T-helper 2 cell treated with Interferon-gamma antibody and Interleukin-4, amounts not matched to agents 100 ng/mL and 5 ng/mL, for 36 hours (primary cell): Measurements from ENCODE around the gene BOLA2B. TPM values are rescaled to one million over a fixed set of nuclear protein-coding genes. Genes with fewer than 3 reads are reported as not detected.

Source experiments
- intact Hi-C: fragments of 100-400 bp; cut with micrococcal nuclease; formaldehyde crosslinking; loops from one replicate; pipeline ENCODE4 v1.15.1; 2023
- total RNA-seq: library from RNA; stranded (reverse); gene quantifications from 2 replicates; pipeline ENCODE4 v1.2.3, GENCODE V29; 2022

BOLA2B gene
- total RNA-seq, 1 donor from 2014 or later, result 178 TPM

DNA sequence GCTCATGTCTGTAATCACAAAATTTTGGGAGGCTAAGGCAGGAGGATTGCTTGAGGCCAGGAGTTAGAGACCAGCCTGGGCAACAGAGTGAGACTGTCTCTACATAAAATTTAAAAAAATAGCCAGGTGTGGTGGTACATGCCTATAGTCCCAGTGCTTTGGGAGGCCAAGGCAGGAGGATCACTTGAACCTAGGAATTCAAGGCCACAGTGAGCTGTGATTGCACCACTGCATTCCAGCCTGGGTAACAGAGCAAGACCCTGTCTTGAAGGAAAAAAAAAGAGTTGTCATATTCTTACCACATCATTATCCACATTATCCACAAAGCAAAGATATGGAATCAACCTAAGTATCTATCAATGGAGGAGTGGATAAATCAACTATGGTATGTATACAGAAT, 49.4 kb downstream of the BOLA2B start:
- intact Hi-C loops, result no loop called here

DNA sequence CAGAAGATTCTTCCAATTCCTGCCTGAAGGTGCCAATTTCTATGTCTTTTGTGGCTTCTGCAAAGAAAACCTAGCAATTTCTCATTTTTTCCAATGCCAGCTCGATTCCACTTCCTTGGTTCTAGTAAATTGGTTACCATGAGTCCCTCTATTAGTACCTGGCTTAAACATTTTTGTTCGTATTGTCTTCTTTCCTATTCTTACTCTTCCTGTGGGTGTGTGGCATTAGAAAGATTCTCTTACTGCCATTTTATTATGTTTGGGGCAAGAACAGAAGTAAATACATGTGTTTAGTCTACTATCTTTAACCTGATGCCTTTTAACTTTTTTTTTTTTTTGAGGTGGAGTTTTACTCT, 50.1 kb downstream of the BOLA2B start:
- intact Hi-C loops, result no loop called here

Other genes with a start within 250 kb of the BOLA2B start
- 55.9 and 56.1 TPM in 2 replicates for gene TMEM219, start 231.6 kb downstream of the BOLA2B start, total RNA-seq
- 44.2 and 45.3 TPM in 2 replicates for gene TAOK2, start 219.8 kb downstream of the BOLA2B start, total RNA-seq
- gene HIRIP3, start 198.0 kb downstream of the BOLA2B start, total RNA-seq, result 43.0 and 48.2 TPM in 2 replicates
- 103 and 106 TPM in 2 replicates for gene INO80E, start 197.4 kb downstream of the BOLA2B start, total RNA-seq
- gene DOC2A, start 182.6 kb downstream of the BOLA2B start, total RNA-seq, result 0.25 TPM in 1 of 2 replicates, not detected in the other
- gene C16orf92, start 170.5 kb downstream of the BOLA2B start, total RNA-seq, result not detected in 2 replicates
- 2.7 and 3.6 TPM in 2 replicates for gene TLCD3B, start 162.4 kb downstream of the BOLA2B start, total RNA-seq
- gene ALDOA, start 127.9 kb downstream of the BOLA2B start, total RNA-seq, result 1,452 and 1,473 TPM in 2 replicates
- gene PPP4C, start 117.7 kb downstream of the BOLA2B start, total RNA-seq, result 140 and 145 TPM in 2 replicates
- gene TBX6, start 101.7 kb downstream of the BOLA2B start, total RNA-seq, result 0.89 and 1.0 TPM in 2 replicates
- 30.6 and 32.8 TPM in 2 replicates for gene YPEL3, start 97.5 kb downstream of the BOLA2B start, total RNA-seq
- 7.7 and 8.7 TPM in 2 replicates for gene GDPD3, start 80.1 kb downstream of the BOLA2B start, total RNA-seq
- gene MAPK3, start 70.4 kb downstream of the BOLA2B start, total RNA-seq, result 52.8 and 61.6 TPM in 2 replicates
- 1,841 and 1,902 TPM in 2 replicates for gene CORO1A, start 10.1 kb downstream of the BOLA2B start, total RNA-seq
- gene SLX1A, start 209 bp upstream of the BOLA2B start, total RNA-seq, result 65.6 and 102 TPM in 2 replicates
- 29.5 and 37.5 TPM in 2 replicates for gene SULT1A3, start 5.6 kb upstream of the BOLA2B start, total RNA-seq
- gene NPIPB13, start 54.8 kb upstream of the BOLA2B start, total RNA-seq, result 15.1 and 23.7 TPM in 2 replicates
- gene CD2BP2, start 161.6 kb upstream of the BOLA2B start, total RNA-seq, result 70.8 and 75.8 TPM in 2 replicates
- 74.2 and 74.5 TPM in 2 replicates for gene TBC1D10B, start 176.8 kb upstream of the BOLA2B start, total RNA-seq
- not detected in 2 replicates for gene MYL11, start 181.1 kb upstream of the BOLA2B start, total RNA-seq
- 320 and 326 TPM in 2 replicates for gene SEPTIN1, start 188.9 kb upstream of the BOLA2B start, total RNA-seq
- 11.8 and 12.4 TPM in 2 replicates for gene ZNF48, start 201.8 kb upstream of the BOLA2B start, total RNA-seq
- 4.6 TPM in 2 replicates for gene ZNF771, start 213.9 kb upstream of the BOLA2B start, total RNA-seq
- gene DCTPP1, start 236.4 kb upstream of the BOLA2B start, total RNA-seq, result 87.8 and 93.3 TPM in 2 replicates